HCT116 (cell line): ENCODE data around the gene SLC4A9. TPM values are rescaled to one million over a fixed set of nuclear protein-coding genes. Genes with fewer than 3 reads are reported as not detected.

Experiments
- ATAC-seq: fragments of 200-7000 bp; cut with Tn5 transposase; 2 replicates; pipeline ENCODE4 v1.9.1; 2020; ENCODE audit warnings: mild to moderate bottlenecking, moderate library complexity
- BruUV-seq: library from RNA; stranded (reverse); fragments of 400-500 nt; replicated peaks from 2 replicates; lab custom pipeline; 2021; lab: Mats Ljungman, UMichigan
- CTCF ChIA-PET: fragments of 300-600 bp; sonication (Branson Sonifier 250); formaldehyde crosslinking; loops from one replicate; lab custom pipeline; 2021; ENCODE audit warnings: antibody characterized with exemption; lab: Charles Lee
- POLR2A ChIA-PET: fragments of 300-600, 350-600 bp; sonication (Branson Sonifier 250); formaldehyde crosslinking; loops from one replicate; lab custom pipeline; 2021; ENCODE audit warnings: antibody characterized with exemption; lab: Charles Lee
- RAD21 ChIA-PET, 2 experiments: fragments of 300-600 bp; sonication (Branson Sonifier 250); formaldehyde crosslinking; loops; one replicate each; lab custom pipeline; 2023; ENCODE audit warnings: low total read pairs in 2 of 2; ENCODE audit not compliant: uncharacterized antibody in 2 of 2, unreplicated experiment in 2 of 2, low non-redundant PET in 1 of 2; lab: Charles Lee
- DNase-seq: peaks from one replicate; pipeline ENCODE4 v3.0.0-alpha.2; 2010; ENCODE audit warnings: low read depth, low spot score
- H2AFZ ChIP-seq: fragments of 200-600 bp; shearing (Covaris generic), sonication (generic); 2 replicates; pipeline ENCODE4 v1.6.1; 2017; ENCODE audit warnings: low read depth, mixed run types, mixed read lengths, antibody characterized with exemption, low read length; ENCODE audit not compliant: poor library complexity, severe bottlenecking
- H3K27ac ChIP-seq: 2 replicates; pipeline ENCODE4 v1.5.1; 2012; ENCODE audit warnings: low read depth, low read length
- H3K27me3 ChIP-seq: fragments of 200-600 bp; sonication (generic); 2 replicates; pipeline ENCODE4 v1.6.1; 2016; ENCODE audit warnings: mixed run types, low read length, mixed read lengths; ENCODE audit not compliant: insufficient read depth
- H3K36me3 ChIP-seq, 2 experiments: fragments of 200-500 bp in 1 of 2; fragments of 200-600 bp in 1 of 2; sonication (Bioruptor generic) in 1 of 2; sonication (generic) in 1 of 2; 2 replicates each; pipeline versions ENCODE4 v1.5.1 to v1.6.1; 2014 to 2016; ENCODE audit warnings: low read length in 2 of 2, inconsistent platforms in 1 of 2, mixed read lengths in 1 of 2, mixed run types in 1 of 2; ENCODE audit not compliant: insufficient read depth in 2 of 2, control insufficient read depth in 1 of 2
- H3K4me1 ChIP-seq, 2 experiments: fragments of 200-600 bp in 1 of 2; sonication (generic) in 1 of 2; 2 replicates each; pipeline versions ENCODE4 v1.5.1 to v1.6.1; 2012 to 2017; ENCODE audit warnings: low read length in 2 of 2, inconsistent platforms in 1 of 2, mild to moderate bottlenecking in 1 of 2, mixed read lengths in 1 of 2, mixed run types in 1 of 2, moderate library complexity in 1 of 2; ENCODE audit not compliant: insufficient read depth in 2 of 2, control insufficient read depth in 1 of 2
- H3K4me2 ChIP-seq: fragments of 200-600 bp; sonication (generic); 2 replicates; pipeline ENCODE4 v1.6.1; 2017; ENCODE audit warnings: mixed run types, low read length, mixed read lengths
- H3K4me3 ChIP-seq, 2 experiments: fragments of 200-600 bp in 1 of 2; sonication (generic) in 1 of 2; replicated peaks in 1 of 2; 2 replicates each; pipeline ENCODE4 v1.5.1; 2011 to 2016; ENCODE audit warnings: low read length in 2 of 2, control low read depth in 1 of 2, low read depth in 1 of 2, mild to moderate bottlenecking in 1 of 2, mixed read lengths in 1 of 2, mixed run types in 1 of 2
- H3K79me2 ChIP-seq: fragments of 200-600 bp; sonication (generic); 2 replicates; pipeline ENCODE4 v1.6.1; 2017; ENCODE audit warnings: mild to moderate bottlenecking, mixed run types, low read length, moderate library complexity, mixed read lengths; ENCODE audit not compliant: insufficient read depth
- H3K9ac ChIP-seq: fragments of 200-600 bp; sonication (generic); 2 replicates; pipeline ENCODE4 v1.6.1; 2016; ENCODE audit warnings: low read length, mixed read lengths
- H3K9me2 ChIP-seq: fragments of 200-600 bp; sonication (generic), shearing (Covaris generic); 2 replicates; pipeline ENCODE4 v1.6.1; 2017; ENCODE audit warnings: mixed run types, mild to moderate bottlenecking, moderate library complexity; ENCODE audit not compliant: insufficient read depth
- H3K9me3 ChIP-seq, 2 experiments: fragments of 200-500 bp in 1 of 2; fragments of 200-600 bp in 1 of 2; sonication (Bioruptor generic) in 1 of 2; sonication (generic) in 1 of 2; 2 replicates each; pipeline ENCODE4 v1.6.1; 2014 to 2017; ENCODE audit warnings: low read length in 2 of 2, mixed read lengths in 2 of 2, inconsistent platforms in 1 of 2, low read depth in 1 of 2, mild to moderate bottlenecking in 1 of 2, mixed run types in 1 of 2, moderate library complexity in 1 of 2; ENCODE audit not compliant: control insufficient read depth in 1 of 2, insufficient read depth in 1 of 2
- H4K20me1 ChIP-seq: fragments of 200-600 bp; sonication (generic), shearing (Covaris generic); 2 replicates; pipeline ENCODE4 v1.6.1; 2017; ENCODE audit warnings: mixed run types, mild to moderate bottlenecking, moderate library complexity; ENCODE audit not compliant: insufficient read depth
- EZH2 ChIP-seq: fragments of 200-600 bp; sonication (generic); IDR thresholded peaks from 2 replicates; pipeline ENCODE4 v1.6.1; 2017; ENCODE audit warnings: antibody characterized with exemption, mixed run types
- EZH2phosphoT487 ChIP-seq: fragments of 200-600 bp; IDR thresholded peaks from 2 replicates; pipeline ENCODE4 v1.6.1; 2018; ENCODE audit warnings: antibody characterized with exemption, borderline replicate concordance
- ZFX ChIP-seq: fragments of 450-650 bp; IDR thresholded peaks from 2 replicates; pipeline ENCODE4 v1.6.1; 2017
- intact Hi-C: fragments of 100-400 bp; cut with micrococcal nuclease; formaldehyde crosslinking; loops from 2 replicates; pipeline ENCODE4 v1.10.0; 2022
- total RNA-seq: library from RNA; stranded (reverse); gene quantifications from one replicate; pipeline ENCODE4 v1.2.1, GENCODE V29; 2021; ENCODE audit not compliant: unreplicated experiment

Gene SLC4A9
- total RNA-seq, 1 experiment from 2014 or later: 0.49 TPM

DNA sequence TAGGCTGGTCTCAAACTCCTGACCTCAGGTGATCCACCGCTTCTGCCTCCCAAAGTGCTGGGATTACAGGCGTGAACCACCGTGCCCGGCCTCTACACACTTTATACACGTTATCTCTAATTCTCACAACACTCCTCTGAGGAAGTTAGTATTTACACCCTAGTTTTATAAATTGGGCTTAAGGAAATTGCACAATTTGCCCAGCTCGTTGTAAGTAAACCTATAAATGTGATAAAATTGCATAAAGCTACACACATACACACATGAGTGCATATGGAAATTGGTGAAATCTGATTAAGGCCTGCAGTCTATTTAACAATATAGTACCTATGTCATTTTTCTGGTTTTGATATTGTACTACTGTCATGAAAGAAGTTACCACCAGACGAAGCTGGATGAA lies 4.4 kb upstream of the SLC4A9 start:
- Histone ChIP-seq H2AFZ (no peak overlapping the region), H4K20me1 (no peaks in the 10 kb centered on the region), H3K27me3 (no peaks in the 10 kb centered on the region), H3K9me2 (no peaks in the 10 kb centered on the region), H3K27ac (no peak overlapping the region), H3K4me3 (no peak overlapping the region), H3K9me3 (no peaks in the 10 kb centered on the region), H3K4me1 (peaks cover 0 to 21% of the 10 kb centered on the region in 2 experiments; a peak in 2 of 4 replicates), H3K36me3 (no peaks in the 10 kb centered on the region), H3K4me2 (no peak overlapping the region), H3K79me2 (no peaks in the 10 kb centered on the region), H3K9ac (no peak overlapping the region)
- ChIA-PET CTCF (interaction anchor here (1.0 to 2.5 kb wide), 7 partner anchors 9 to 280 kb away, joined by 3 to 13 read pairs (median 5); partner anchors contain the start of gene HBEGF), POLR2A (interaction anchor here (2.2 kb wide), 1 partner anchor 9 kb away, joined by 8 read pairs; the partner anchor contains the start of gene HBEGF), RAD21 (interaction anchor here in 1 of 2 experiments (1.2 kb wide), 1 partner anchor 111 kb away, joined by 3 read pairs; no protein-coding TSS in a partner anchor)
- intact Hi-C loops: loop anchor here (5.0 to 10.0 kb wide), 2 partner anchors 281 to 282 kb away; partner anchors contain the start of gene TMCO6
- ATAC-seq (no peak), DNase-seq (no peak)
- TF ChIP-seq EZH2phosphoT487: no peak
- BruUV-seq: no TSS peak

DNA sequence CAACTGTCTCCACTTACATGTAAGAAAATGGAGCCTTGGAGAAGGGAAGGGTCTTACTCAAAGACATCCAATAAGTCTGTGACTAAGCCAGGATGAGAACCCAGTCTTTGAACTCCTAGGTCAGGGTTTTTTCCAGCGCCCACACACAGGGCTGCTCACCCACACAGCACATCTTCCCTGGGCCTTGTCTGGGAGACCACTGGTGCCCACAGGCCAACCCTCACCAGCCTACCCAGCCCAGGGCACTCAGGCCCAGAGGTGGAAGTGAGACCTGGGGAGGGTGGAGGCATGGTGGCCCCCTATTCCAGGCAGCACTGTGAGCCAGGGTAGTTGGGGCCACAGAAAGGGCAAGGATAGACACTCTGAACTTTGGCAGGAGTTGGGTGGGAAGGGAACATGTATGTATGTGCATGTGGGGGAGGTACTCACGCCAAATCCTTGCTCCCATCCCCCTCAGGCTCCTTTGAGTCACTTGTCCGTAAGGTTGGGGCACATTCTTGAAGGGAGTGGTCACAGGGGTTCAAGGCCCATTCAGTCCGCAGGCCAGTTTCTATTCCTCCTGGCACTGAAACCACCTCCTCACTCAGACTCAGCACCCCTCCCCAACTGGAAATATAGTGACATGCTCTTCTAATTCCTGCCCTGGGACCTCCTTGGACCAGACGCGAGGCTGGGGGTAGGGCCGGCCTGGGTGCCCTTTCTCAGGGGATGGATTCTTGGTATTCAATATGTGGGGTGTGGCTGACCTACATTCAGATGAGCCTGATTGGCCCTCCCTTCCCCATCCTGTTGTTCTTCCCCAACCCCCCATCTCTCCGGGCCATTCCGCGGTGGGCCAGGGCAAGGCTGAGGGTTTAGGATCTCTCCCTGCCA lies 2.9 kb upstream of the SLC4A9 start:
- peak overlapping the region; percentile 64 for H3K4me2 ChIP-seq
- intact Hi-C loops: loop anchor here (1.0 to 10.0 kb wide), 3 partner anchors 113 to 282 kb away; partner anchors contain the start of gene TMCO6
- ATAC-seq (no peak; the same call in 1 of the 2 replicates), DNase-seq (no peak)
- no peaks in the 10 kb centered on the region for H4K20me1 ChIP-seq
- no peaks in the 10 kb centered on the region for H3K9me2 ChIP-seq
- H3K4me3 ChIP-seq: peak overlapping the region; percentile 7 to 30; a peak in 2 of 4 replicates
- ChIA-PET POLR2A (interaction anchor here (2.2 kb wide), 1 partner anchor 11 kb away, joined by 8 read pairs; the partner anchor contains the start of gene HBEGF), RAD21 (no interaction called here), CTCF (interaction anchor here (1.6 kb wide), 1 partner anchor 115 kb away, joined by 4 read pairs; no protein-coding TSS in a partner anchor)
- H3K4me1 ChIP-seq: peaks cover 0 to 21% of the 10 kb centered on the region in 2 experiments; a peak in 2 of 4 replicates
- no peaks in the 10 kb centered on the region for H3K9me3 ChIP-seq
- no peak for TF ChIP-seq EZH2
- peak; percentile 17; the same call in 1 of the 2 replicates for TF ChIP-seq ZFX
- no peak overlapping the region; the same call in 1 of the 2 replicates for H3K27ac ChIP-seq
- BruUV-seq: no TSS peak
- no peaks in the 10 kb centered on the region for H3K79me2 ChIP-seq
- H2AFZ ChIP-seq: peak overlapping the region; percentile 64
- no peak overlapping the region for H3K9ac ChIP-seq
- H3K27me3 ChIP-seq: no peaks in the 10 kb centered on the region
- H3K36me3 ChIP-seq: no peaks in the 10 kb centered on the region
